ENCODE data around the gene GIT2.
A peak's percentile ranks its signal among the peaks of the same experiment; 100 is the strongest.
"Not testable (repeated sequence)": the region's sequence is repeated elsewhere in the genome, so short reads cannot be mapped to it uniquely, and the experiment has no call there.

The GIT2 gene

DNA sequence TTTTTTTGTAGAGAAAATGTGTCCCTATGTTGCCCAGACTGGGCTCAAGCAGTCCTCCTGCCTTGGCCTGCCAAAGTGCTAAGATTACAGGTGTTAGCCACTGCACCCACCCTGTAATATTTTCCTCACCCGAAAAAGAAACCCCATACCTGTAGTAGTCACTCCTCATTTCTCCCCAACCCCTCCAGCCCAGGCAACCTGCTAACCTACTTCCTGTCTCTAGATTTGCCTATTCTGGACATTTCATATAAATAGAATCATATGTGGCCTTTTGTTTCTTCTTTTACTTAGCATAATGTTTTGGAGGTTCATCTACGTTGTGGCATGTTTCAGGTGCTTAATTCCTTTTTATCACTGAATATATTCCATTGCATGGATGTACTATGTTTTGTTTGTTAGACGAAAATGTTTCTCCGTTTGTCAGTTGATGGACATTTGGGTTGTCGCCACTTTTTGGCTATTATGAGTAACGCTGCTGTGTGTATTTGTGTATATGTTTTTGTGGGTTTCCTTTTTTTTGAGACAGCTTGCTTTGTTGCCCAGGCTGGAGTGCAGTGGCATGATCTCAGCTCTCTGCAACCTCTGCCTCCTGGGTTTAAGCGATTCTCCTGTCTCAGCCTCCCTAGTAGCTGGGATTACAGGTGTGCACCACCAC lies 9.3 kb upstream of the GIT2 start:
- DNase-seq: no peak

DNA sequence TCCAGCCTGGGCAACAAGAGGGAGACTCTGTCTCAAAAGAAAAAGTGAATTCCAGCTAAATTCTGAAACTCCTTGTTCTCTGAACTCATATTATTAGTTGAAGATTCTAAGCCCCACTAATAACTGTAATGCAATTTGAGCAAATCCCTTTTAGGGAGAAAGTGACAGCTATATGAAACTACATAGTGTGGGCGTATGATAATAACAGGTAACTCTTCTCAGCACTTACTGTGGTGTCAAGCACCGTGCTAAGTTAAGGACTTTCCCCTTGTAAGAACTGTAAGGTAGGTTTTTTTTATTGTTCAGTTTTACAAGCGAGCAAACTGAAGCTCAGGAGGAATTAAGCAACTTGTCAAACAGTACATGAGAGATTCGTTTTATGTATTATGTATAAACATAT lies 8.4 kb upstream of the GIT2 start:
- no peak for DNase-seq

DNA sequence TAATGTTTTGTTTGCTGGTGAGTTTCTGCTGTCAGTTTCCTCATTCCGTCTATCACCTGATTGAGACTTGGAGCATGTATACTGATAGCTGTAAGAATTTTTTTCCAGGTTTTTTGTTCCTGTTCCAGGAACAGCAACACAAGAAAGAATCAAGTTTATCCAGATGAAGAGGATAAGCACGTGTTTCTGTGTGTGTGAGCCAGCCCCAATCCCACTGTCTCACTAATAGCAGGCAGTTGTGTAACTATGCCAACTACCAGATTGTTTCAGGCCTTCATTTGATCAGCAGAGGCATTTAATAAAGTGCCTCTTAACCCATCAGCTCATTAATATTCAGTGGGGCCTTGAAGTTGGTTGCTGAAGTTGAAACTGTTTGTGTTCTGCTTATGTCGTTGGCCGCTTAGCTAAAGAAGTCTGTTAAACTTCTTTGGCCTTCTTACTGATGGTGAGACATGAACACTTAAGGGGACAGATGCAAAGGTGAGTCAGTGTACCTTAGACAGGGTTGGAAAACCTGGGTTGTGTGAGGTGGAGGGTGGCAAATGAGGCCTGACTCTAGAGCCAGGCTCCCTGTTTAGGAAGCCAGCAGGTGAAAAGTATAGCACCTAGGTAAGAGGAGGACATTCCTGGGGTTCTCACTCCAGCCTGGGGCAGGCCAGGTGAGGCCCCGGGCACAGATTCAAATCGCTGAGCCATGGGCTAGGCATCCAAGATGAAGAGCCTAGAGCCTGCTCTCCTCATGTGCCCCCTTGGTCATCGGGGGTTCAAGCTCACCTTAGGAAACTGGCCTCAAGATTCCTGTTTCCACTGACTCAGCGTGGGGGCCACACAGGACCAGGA lies 6.7 kb upstream of the GIT2 start:
- no peak for DNase-seq

DNA sequence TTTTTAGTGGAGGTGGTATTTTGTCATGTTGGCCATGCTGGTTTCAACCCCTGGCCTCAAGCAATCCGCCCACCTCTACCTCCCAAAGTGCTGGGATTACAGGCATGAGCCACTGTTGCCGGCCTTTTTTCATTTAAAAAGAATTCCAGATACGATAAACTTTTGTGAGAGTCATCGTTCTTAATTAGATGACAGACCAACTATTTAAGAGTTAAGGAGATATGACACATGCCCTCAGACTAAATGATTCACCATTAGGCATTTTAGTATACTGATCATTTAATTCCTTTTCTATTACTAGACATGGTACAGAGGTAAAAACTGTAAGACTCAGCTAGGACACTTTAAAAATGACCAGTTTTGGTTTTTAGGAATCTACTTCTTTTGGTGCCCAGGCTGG lies 5.4 kb upstream of the GIT2 start:
- DNase-seq: no peak

GRCh38 chr12:109999983-110000505 lies 3.9 kb upstream of the GIT2 start:
- peak; percentile 40 for DNase-seq

DNA sequence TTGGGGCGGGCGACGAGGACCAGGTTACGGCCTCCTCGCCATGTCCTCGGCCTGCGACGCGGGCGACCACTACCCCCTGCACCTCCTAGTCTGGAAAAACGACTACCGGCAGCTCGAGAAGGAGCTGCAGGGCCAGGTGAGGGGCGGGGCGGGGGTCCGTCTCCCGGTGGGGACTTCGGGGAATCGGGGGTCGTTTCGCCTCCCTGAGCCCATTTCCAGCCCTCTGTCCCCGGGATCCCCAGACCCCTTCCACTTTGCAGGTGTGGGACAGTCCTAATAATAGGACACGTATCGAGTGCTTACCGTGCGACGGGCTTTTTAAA lies 3.4 kb upstream of the GIT2 start:
- DNase-seq: no peak

GRCh38 chr12:109998904-109999648 lies 2.9 kb upstream of the GIT2 start, which contains the start of gene ANKRD13A:
TSS of gene ANKRD13A (plus strand) at chr12:109999430. CDS start at chr12:109999689, 259 bp downstream.
- peak; percentile 95 for DNase-seq

- peak; percentile 54 for DNase-seq
Measured at GRCh38 chr12:109998241-109998903, 2.2 kb upstream of the GIT2 start.

- DNase-seq: no peak
Measured at GRCh38 chr12:109997393-109997792, 1.2 kb upstream of the GIT2 start.

- DNase-seq: no peak
Measured at GRCh38 chr12:109996483-109996853, 300 bp upstream of the GIT2 start.

GRCh38 chr12:109995361-109995685 lies 845 bp downstream of the GIT2 start:
- DNase-seq: no peak

GRCh38 chr12:109994401-109995175 lies 1.6 kb downstream of the GIT2 start:
- no peak for DNase-seq

- no peak for DNase-seq
Measured at GRCh38 chr12:109993091-109993490, 3.1 kb downstream of the GIT2 start.

- DNase-seq: no peak
Measured at GRCh38 chr12:109991586-109991985, 4.6 kb downstream of the GIT2 start.

DNA sequence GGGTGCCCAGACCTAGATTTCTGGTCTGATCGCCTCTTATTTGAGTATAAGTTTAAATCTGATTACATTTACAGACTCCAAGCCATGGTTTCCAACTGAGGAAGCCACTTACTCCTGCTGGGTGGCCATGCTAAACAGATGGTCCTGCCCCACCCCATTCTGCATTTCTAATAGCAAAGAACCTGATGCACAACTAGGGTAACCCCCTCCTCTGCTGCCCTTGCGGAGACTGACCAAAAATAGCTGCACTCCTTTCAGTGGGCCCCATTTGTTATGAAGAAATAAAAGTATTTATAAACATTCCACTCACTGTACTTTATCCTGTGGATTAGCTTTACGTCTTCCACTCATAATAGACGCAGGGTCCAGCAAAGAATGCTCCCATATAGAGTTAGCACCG lies 6.8 kb downstream of the GIT2 start:
- DNase-seq: no peak

- no peak for DNase-seq
Measured at GRCh38 chr12:109988903-109989302, 7.3 kb downstream of the GIT2 start.

DNA sequence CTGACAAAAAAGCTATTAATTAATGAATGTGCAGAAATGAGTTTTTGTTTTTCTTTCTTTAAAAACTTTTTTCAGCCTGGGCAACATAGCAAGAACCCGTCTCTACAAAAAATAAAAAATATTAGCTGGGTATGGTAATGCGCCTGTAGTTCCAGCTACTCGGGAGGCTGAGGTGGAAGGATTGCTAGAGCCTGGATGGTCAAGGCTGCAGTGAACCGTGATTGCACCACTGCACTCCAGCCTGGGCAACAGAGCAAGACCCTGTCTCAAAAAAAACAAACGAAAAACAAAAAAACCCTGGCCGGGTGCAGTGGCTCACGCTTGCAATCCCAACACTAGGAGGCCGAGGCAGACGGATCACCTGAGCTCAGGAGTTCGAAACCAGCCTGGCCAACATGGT lies 7.9 kb downstream of the GIT2 start:
- DNase-seq: no peak

DNA sequence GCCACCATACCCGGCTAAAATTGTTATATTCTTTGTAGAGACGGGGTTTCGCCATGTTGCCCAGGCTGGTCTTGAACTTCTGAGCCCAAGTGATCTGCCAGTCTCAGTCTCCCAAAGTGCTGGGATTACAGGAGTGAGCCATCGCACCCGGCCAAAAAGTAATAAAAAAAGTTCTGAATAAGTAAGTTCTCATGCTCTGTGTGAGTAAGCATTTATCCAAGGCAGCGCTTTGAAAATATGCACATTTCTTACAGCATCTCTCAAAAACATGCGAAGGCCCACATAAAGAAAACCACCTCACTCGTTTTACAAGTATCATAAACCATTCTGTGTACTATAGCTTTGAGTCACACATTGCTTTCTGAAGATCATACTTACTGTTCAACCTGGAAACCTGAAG lies 8.6 kb downstream of the GIT2 start:
- no peak for DNase-seq

GRCh38 chr12:109986236-109986635 lies 9.9 kb downstream of the GIT2 start:
- DNase-seq: not testable (repeated sequence)

- DNase-seq: no peak
Measured at GRCh38 chr12:109983432-109984142, 12.6 kb downstream of the GIT2 start.

- DNase-seq: no peak
Measured at GRCh38 chr12:109982210-109982609, 14.0 kb downstream of the GIT2 start.

DNA sequence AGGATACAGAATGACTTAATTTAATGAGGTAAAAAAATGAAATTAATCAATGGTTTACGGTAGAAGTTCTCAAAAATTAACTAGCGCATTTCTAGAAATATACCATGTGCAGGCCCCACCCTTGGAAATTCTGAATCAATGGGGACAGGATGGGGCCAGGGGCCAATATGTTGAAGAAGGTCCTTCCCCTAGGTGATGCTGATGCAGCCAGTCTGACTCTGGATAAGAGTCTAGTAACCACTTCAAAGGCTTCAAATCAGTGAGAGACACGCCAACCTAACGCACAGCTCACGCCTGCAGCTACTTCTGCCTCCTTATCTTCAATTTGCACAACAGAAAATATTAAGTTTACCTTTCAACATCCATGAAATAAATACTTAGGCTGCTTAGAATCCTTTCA lies 14.9 kb downstream of the GIT2 start:
- DNase-seq: no peak

All from left hindlimb (tissue), 1 donor.